Cortex of kidney (tissue), 1 donor: ENCODE measurements around the gene TMEM132D.

Source experiments
- DNase-seq: peaks from one replicate; lab custom pipeline; 2025; lab: John Stamatoyannopoulos, UW

The TMEM132D gene

DNA sequence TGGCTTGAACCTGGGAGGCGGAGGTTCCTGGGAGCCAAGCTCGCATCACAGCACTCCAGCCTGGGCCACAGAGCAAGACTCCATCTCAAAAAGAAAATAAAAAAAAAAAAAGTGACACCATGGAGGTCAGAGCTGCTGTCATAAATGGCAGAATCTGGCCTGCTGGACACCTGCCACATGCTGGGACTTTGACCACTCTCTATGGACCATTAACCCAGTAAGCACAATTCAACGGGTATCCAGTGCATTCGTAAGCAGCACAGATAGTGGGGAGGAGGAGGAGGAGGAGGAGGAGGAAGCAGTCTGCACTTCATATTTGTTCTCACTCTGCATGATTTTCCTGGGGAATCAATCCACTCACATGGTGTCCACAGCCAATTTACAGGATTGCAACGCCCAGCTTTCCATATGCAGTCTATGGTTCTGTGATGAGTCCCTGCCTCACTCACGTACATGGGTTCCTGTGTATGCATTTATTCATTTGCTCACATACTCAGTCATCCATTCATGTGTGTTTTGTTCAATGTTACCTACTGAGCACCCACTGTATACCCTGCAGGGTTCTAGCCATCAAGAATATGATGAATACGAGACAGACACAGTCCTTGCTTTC is 723.8 kb downstream of the TMEM132D start:
- DNase-seq = no peak

GRCh38 chr12:129169928-129170327 is 733.9 kb downstream of the TMEM132D start:
- DNase-seq = no peak

DNA sequence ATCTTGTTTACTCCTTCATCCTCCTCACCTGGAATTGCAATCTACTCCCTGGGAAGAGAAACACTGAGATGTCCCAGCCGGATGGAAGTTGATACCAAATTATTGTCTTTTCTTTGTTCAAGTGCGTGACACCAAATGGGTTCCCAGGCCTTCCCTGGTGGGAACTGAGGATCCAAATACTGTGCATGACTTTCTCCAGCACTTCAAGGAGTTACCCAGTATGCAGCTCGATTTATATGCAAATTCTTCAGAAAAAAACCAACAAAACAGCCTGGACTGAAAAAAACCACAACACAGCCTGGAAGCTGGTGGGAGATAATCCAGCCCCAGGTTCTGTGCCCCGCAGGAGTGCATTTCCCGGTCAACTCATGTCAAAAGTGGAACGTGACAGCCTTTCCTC is 740.0 kb downstream of the TMEM132D start:
- DNase-seq = no peak

DNA sequence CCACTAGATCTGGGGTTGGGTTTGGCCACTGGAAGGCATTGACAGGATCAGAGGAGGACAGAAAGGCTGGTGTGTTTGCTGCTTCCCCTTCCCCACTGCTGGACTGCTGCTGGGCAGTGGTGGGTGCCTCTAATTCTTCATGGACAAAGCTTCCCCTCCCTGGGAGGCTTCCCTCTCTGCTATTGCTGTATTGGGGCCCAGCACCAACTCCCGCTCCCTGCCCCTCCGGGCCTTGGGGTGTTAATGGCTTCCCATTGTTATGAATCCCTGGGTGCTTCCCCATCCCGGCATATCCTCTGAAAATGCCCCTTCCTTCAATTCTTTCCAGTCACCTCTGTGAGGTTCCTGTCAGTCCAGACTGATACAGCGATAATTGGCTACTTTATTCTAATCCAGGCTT is 740.4 kb downstream of the TMEM132D start:
- no peak for DNase-seq

GRCh38 chr12:129162805-129163204 is 741.0 kb downstream of the TMEM132D start:
- no peak for DNase-seq

GRCh38 chr12:129161511-129161910 is 742.3 kb downstream of the TMEM132D start:
- DNase-seq = no peak

DNA sequence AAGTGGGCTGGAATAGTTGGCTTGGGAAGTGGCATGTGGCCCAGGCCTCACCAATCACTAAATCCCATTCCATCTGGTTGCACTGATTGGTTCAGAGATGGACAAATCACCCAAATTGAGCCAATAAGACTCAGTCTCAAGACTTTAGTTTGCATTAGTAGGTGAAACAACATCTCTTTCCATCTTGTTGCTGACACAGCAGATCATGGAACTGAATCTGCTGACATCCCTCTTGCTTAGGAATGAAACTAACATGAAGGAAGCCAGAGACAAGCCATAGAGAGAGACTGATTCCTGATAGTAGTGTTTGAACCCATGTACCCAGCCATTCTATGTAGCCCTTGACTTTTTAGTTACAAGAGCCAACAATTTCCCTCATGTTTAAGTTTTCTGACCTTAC is 743.5 kb downstream of the TMEM132D start:
- no peak for DNase-seq

GRCh38 chr12:129152351-129153104 is 751.3 kb downstream of the TMEM132D start:
- no peak for DNase-seq

DNA sequence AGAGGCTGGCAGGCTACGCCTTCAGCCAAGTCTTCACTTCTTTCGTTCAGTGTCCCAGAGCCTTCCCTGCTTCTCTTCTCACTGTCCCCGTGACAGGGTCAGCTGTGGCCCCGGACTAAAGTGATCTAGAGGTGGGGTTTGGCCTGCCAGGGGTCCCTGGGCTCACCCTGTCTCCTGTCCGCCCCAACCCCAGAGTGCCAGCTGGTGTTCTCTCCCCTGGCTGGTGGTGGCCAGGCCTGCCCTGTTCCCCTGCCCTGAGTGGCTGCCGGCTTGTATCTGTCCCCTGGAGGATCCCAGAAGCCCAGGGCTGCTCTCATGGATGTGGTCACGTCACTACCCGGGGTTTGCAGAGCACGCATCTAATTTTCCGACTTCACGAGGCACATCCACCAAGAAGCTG is 753.1 kb downstream of the TMEM132D start:
- DNase-seq = no peak

DNA sequence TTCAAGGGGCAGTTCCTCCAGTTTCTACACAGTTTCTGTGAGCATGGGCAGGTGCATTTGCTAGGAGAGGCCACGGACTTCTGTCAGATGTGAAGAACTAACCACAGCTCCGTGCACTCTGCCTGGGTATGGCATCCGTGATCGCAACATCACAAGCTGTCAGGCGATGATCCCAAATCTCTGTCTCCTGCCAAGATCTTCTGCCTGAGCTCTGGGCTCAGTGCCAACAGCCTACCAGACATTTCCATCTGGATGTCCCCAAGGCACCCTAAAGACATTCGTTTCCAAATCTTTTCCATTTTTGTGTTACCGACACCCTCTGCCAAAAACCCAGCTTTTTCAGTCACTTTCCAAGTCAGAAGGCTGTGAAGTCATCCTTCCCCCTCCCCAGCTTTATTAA is 758.4 kb downstream of the TMEM132D start:
- DNase-seq = no peak

- no peak for DNase-seq
These were observed 765.0 kb downstream of the TMEM132D start for GRCh38 chr12:129138776-129139175.

DNA sequence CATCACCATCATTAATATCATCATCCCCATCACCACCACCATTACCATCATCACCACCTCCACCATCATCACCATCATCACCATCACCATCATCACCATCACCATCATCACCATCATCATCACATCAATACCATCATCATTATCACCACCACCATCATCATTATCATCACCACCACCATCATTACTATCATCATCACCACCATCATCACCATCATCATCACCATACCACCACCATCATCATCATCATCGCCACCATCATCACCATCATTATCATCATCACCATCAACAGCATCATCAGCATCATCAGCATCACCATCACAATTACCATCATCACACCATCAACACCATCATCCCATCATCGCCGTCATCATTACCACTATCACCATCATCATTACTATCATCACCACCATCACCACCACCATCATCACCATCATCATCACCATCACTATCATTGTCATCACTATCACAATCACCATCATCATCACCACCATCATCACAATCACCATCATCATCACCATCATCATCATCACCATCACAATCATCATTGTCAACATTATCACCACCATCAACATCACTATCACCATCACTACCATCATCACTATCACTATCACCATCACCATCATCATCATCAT is 767.0 kb downstream of the TMEM132D start:
- no peak for DNase-seq

GRCh38 chr12:129127771-129128170 is 776.1 kb downstream of the TMEM132D start:
- no peak for DNase-seq

- DNase-seq = no peak
These were observed 776.6 kb downstream of the TMEM132D start for GRCh38 chr12:129127211-129127610.

GRCh38 chr12:129119537-129119936 is 784.3 kb downstream of the TMEM132D start:
- no peak for DNase-seq

- DNase-seq = no peak
These were observed 788.3 kb downstream of the TMEM132D start for GRCh38 chr12:129115558-129115957.

DNA sequence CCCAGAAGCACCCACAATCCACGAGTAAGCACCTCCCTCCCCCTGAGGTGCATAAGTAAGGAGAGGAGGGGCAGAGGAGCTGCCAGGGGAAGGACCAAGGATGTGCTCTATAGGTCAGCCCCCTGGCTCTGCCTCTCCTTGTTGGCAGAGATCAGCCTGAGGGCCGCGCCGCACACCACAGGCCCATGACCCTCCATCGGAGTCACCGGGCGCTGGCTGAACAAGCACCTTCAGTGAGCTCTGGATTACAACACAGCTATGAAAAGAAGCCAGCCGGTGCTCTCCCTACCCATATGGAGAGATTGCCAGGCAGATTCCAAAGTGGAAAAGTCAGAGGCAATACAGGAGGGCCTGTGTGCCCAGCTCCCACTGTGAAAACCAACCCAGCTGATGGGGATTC is 793.2 kb downstream of the TMEM132D start:
- no peak for DNase-seq

- DNase-seq = no peak
These were observed 794.4 kb downstream of the TMEM132D start for GRCh38 chr12:129109174-129110001.

GRCh38 chr12:129106772-129107171 is 797.1 kb downstream of the TMEM132D start:
- DNase-seq = no peak

GRCh38 chr12:129103231-129103630 is 800.6 kb downstream of the TMEM132D start:
- DNase-seq = no peak

- DNase-seq = no peak
These were observed 801.6 kb downstream of the TMEM132D start for GRCh38 chr12:129102233-129102632.

- DNase-seq = no peak
These were observed 802.0 kb downstream of the TMEM132D start for GRCh38 chr12:129101816-129102215.
